A673 (cell line): Measurements from ENCODE around the gene ZNF283.

ENCODE experiments used
- CTCF ChIP-seq: fragments of 300-800, 200-600 bp; sonication (generic); conservative IDR thresholded peaks from 2 replicates; pipeline ENCODE4 v1.5.1; 2017; ENCODE audit warnings: low read depth, mild to moderate bottlenecking, antibody characterized with exemption, low read length, moderate library complexity, mixed read lengths
- EZH2 ChIP-seq: fragments of 200-600 bp; sonication (generic); IDR thresholded peaks from 2 replicates; pipeline ENCODE4 v1.6.1; 2017; ENCODE audit warnings: borderline replicate concordance, low read depth, mild to moderate bottlenecking, mixed read lengths, antibody characterized with exemption, low read length; ENCODE audit not compliant: poor library complexity, severe bottlenecking

GRCh38 chr19:43799502-43800142 is 27.5 kb upstream of the ZNF283 start:
- TF ChIP-seq CTCF (no peak), EZH2 (no peak)
